Hematopoietic multipotent progenitor cell treated with erythropoietin and hydrocortisone succinate and interleukin-3 and kit ligand, for 17 days (in vitro differentiated cells): ENCODE results near the gene SMIM43.

Source experiments
- DNase-seq: peaks from one replicate; pipeline ENCODE4 v3.0.0-alpha.2; 2015; ENCODE audit warnings: low spot score

Gene SMIM43

DNA sequence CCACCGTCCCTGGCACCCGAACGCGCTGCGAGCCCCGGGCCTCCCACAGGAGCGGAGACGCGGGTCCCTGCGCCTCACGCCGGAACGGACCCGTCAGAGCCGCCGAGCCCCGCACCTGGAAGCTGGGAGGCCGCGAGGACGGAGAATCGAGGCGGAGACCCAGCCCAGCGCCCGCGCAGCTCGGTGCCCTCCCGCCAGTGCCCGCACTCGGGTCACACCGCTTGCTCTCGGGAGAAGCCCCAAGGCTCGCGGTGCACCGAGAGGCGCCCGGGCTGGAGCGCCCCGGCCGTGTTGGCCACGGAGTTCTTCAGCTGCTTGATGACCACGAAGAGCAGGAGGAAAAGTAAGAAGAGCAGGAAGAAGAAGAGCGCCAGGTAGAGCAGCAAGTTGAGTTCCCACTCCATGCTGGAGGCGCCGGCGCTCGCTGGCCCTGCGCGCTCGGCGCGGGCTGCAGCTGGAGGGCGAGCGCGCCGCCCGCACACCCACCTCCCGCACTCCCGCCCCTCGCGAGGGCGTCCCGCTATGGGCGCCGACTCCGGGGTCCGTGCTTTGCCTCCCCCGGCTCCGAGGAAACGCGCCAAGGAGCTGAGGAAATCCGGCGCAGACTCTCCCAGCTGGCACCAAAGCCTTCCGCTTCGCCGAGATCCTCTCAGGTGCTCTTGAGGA is at the start of gene SMIM43:
SMIM43 (minus strand) TSS at position 463 of the 666 bp plus-strand sequence; CDS start at position 404, 59 bp downstream.
- DNase-seq: no peak

DNA sequence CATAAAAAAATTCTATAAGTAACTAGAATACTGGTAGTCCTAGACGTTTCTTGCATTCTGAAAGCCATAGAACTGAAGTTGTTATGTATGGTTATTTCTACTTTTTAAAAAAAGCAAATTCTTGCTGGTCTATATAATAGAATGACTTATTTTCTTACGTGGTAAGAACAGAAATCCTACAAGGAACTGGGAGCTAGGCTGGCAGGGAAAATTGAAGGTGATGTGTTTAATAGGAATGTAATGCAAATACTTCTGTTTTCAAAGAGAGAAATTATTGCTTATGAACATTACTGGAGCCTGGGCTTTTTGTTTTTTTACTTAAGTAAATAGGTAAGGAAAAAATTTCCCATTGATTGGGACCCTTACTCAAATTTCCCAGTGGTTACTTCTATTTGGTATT is 49.8 kb upstream of the SMIM43 start:
- DNase-seq: no peak

DNA sequence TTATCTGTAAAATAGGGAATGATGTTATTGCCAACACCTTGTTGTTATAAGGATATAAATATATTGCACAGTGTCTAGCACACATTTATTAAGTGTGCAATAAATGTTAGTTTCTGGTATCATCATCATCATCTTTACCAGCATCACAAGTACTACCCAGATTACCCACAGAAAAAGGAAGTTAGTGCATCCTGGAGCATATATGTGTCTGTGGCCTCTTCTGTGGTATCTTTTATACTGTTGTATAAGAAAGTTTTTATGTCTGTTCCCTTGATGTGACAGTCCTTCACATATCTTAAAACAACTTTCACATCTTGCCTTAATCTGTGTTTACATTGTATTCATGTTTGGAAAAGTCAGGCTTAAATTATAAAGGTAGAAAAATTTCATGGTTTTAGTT is 46.2 kb upstream of the SMIM43 start:
- DNase-seq: no peak

DNA sequence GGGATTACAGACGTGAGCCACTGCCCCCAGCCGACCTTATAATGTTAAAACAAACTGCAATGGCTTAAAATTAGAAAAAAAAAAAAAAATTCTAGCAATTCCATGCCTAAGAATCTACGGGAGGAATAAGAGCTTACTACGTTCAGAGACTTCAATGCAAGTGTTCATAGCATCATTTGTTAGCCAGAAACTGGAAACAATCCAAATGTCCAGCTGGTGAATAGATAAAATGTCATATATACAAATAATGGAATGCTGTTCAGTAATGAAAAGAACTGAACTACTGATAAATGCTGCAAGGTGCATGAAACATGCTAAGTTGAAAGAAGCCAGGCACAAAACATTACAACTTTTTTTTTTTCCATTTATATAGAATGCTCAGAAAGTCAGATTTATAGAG is 41.4 kb upstream of the SMIM43 start:
- no peak for DNase-seq

DNA sequence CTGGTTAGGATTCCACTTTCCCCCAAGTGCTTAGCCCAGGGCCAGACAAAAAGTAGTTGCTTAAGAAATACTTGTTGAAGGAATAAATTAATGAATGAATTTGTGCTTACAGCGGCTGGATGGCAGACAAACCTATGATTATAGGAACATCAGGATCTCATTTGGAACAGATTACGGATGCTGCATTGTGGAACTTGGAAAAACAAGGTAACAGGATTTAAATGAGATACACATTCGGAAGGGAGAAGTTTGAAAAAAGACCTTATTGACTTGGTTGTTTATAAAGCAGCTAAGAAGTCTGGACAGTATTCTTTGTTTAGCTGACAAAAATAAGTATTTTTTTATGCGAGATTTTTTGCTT is 36.7 kb upstream of the SMIM43 start:
- DNase-seq: no peak

DNA sequence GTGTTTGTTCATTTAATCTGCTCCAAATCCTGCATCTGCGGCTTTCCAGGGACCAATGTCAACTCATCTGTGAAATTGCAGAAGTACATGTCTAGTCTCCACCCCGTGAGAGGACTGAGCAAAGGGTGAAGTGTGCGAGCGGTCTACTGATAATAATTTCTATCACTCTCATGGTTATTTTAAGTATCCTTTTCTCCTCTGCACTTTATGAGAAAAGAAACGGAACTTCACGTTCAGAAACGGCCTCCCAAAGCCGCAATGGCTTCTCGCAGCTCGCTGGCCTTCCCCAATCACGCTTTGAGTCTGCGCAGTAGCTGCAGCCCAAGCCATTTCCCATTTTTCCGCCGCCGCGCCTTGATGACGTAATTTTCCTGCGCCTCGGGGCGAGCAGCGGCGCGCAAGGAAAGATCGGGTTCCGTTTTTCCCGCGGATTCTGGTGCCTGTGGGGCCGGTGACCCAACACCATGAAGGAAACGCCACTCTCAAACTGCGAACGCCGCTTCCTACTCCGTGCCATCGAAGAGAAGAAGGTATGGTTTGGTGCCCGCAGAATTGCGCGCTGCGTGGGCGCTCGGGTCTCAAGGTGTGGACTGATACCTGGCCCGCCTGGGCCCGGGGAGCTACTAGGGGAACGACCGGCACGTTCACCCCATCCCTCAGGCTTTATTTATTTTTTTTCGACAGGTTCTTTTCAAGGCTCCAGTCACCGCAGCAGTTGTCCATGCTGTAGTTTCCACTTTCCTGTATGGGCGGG is 36.2 kb upstream of the SMIM43 start, which contains the start of gene EXOSC9:
EXOSC9 (plus strand) TSS at position 363 of the 754 bp plus-strand sequence; CDS start at position 465, 102 bp downstream.
- DNase-seq: peak; percentile 96

DNA sequence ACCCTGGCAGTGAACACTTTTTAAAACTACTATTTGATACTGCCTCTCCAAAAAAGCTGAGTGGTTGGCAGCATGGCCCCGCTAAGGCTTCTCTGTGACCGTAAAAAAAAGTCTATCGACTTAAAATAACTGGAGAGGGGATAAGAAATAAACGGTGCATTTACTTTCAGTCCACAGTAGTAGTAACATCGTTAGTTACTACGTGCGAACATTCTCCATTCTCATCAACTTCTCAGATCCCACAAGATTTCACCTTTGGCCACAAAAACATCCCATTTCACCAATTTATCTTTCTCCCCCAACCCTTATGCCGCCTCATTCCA is 35.6 kb upstream of the SMIM43 start:
- no peak for DNase-seq

DNA sequence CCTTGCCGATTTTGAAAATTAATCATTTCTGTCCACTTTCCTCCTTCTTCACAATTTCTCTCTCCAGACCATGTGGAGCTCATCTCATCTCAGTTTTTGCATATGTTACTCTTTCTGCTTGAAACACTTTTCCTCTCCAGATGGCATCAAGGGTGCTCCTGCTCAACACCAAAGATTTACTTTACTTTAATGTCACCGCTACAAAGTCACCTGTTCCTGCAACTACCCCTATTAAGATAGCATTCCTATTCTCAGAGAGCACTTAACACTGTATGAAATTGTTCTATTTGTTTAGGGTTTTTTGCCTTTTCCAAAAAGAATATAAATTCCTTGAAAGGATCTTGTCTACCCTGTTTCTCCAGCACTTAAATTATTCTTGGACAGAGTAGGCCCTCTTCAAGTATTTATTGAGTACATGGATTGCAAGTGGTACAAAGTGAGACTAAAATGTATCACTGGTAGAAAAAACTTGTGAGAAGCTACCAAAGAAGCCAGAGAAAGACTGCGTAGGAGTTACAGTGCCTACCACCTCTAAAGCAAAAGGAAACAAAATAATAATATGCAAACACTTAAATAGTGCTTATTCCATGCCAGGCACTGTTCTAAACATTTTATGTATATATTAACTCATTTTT is 35.0 kb upstream of the SMIM43 start:
- no peak for DNase-seq

DNA sequence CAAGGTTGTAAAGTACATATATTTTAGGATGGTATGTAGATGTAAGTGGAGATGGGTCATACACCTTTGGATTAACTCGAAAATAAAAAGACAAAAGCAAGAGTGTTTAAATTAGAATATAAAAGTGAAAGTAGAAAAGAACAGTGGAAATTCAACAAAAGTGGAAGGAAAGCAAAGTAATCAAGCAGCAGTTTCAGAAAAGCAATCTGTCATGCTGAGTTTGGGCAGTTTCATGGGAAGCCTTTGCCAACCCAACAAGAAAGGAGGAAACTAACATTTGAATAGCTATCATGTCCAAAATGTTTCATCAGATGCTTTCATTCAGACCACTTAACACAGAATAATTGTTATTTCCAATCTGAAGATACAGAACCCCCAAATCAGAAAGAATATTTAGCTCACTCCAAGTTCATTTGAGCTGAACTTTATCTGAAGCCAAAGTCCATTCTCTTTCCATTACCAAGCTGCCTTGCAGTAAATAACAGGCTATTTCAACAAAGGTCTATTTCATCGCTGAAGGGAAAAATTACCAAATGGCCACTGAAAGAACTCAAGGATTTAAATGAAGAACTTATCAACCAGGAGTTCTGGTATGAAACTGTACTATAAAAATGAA is 34.4 kb upstream of the SMIM43 start:
- DNase-seq: no peak

DNA sequence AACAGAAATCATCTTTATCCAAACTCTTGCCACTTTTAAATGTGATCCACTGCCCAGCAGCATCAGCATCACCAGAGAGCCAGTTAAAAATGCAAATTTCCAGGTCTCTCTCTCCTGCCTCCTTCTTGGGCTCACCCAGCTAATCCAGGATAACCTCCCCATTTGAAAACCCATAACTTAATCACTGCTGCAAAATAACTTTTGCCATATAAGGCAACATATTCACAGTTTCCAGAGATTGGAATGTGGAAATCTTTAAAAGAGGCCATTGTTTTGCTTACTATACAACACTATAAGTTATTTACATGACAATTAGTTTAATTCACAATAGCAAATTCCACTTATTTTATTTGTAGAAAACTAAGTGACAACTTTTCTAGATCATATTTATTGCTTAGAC is 31.3 kb upstream of the SMIM43 start:
- DNase-seq: no peak

DNA sequence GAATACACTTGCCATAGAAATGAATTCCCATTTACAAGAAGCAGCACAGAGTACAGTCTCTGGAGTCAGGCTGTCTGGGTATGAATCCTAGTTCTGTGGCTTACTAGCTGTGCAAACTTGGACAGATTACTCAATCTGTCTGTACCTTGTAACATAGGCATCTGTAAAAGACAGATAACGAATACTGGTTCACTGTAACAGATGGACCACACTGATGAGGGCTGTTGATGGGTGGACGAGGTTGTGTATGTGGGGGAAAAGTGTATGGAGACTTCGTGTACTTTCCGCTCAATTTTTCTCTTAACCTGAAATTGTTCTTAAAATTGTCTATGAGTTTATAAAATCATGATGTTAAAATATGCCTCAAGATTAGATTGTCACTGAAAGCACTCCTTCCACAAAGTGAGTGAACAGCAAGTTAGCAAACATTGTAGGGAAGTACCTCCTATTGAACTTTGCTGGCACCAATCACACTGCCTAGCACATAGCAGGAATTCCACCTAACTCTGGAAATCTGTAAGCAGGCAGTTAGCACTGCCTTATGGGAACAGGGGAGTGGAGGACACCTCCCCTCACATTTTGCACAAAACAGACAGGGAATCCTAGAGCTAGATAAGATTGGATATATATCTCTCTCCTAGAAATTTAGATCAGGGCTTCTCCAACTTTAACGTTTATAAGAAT is 29.7 kb upstream of the SMIM43 start:
- DNase-seq: peak; percentile 69

DNA sequence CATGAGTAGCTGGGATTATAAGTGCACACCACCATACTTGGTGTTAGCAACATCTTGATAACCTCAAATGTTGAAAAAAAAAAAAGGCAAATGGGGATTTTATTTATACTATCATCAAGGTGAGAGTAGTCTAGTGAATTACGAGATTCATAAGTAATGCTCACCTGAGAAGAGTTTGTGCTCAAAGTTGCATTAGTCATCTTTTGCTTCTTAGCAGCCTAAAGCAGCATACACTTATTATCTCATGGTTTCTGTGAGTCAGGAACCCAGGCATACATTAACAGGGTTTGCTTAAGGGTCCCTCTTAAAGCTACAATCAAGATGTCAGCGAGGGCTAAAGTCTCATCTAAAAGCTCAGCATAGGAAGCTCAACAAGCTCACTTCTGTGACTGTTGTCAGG is 28.0 kb upstream of the SMIM43 start:
- peak; percentile 26 for DNase-seq

DNA sequence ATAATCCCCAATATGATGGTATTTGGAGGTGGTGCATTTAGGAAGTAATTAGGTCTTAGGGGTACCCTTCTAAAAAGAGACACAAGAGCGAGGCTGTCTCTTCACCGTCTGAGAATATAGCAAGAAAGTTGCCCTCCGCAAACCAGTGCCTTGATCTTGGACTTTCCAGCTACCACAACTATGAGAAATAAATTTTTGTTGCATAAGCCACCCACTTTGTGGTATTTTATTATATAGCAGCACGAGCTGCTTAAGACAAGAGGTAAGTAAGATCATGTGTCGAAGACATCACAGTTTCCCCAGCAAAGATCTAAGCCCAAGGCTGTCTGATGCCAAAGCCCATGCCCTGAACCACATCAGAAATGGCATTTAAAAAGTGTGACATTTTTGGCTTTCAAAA is 26.5 kb upstream of the SMIM43 start:
- no peak for DNase-seq

DNA sequence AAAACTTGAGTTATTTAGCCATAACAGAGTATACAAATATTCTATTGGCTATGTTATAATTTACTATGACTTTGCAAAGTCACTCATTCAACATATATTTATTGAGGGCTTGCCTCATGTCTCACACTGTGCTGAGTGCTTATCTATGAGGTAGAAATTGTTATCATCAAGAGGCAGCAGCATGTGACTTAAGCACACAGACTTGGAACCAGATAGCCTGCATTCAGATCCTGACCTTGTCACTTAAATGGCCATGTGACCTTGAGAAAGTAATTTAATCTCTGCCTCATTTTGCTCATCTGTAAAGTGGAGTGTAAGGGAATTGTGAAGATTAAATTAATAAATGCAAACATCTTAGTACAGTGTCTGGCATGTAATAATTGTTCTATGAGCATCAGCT is 26.0 kb upstream of the SMIM43 start:
- DNase-seq: peak; percentile 72

DNA sequence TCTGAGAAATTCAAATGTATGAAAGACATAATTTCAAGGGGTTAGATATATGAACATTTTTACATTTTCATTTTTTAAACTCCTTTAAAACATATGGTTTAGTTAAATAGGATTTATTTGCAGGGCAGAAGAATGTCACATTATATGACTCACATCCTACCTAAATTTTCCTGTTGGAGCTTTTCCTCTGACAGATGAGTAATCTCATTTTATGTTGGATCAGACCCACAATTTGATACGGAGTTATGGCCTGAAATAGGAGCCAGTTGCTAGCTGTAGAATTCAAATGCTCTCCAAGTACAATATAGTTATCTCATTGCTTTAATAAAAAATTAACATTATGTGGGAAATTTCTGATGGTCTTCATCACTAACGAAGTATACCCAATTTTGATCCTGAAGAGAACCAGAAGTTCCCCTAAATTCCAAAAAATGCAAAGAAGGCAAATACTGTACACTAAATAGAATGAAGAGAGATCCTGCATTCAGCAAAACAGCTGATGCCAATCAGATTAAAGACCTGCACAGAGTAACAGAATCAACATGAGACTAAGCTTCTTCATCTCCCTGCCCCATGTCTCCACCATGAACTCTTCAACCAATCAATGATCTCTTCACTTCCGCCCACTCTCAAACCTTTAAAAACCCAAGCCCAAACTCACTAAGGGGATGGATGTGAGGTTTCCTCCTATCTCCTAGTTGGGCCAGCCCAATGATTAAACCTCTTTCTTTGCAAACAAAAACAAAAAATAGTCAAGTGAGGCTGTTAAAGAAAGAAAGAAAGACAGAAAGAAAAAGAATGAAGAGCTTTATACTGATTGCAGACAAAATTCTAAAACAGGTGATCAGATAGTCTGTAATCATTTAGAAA is 25.2 kb upstream of the SMIM43 start:
- peak; percentile 36 for DNase-seq

DNA sequence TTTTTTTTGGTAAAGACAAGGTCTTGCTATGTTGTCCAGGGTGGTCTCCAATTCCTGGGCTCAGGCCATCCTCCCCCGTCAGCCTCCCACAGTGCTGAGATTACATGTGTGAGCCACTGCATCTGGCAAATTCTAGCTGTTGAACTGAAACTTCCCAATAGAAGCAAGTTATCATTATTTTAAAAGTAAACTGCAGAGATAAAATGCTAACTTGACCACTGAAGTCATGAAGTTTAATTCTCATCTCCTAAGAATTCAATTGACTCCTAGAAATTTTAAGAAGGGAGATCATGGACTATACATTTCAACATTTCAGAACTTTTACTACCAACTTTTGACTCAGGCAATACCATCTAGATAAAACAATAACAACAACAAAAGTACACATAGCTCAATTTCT is 24.5 kb upstream of the SMIM43 start:
- DNase-seq: no peak

DNA sequence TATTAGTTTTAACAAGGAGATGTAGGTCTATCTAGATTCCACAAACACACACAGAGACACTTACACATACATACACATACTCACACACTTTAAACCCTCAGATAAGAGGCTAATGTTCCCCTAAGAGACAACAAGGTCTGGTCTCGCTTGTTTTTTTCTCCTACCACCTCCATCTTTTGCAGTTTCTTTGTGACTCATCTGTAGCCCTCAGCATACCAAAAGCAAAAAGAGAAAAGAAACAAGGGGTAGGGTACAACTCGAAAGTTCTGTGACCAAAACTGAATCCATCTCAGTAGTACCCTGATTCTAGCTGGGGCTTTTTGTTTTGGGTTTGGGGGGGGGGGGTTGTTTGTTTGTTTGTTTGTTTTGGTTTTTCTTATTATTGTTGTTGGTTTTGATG is 23.9 kb upstream of the SMIM43 start:
- no peak for DNase-seq

DNA sequence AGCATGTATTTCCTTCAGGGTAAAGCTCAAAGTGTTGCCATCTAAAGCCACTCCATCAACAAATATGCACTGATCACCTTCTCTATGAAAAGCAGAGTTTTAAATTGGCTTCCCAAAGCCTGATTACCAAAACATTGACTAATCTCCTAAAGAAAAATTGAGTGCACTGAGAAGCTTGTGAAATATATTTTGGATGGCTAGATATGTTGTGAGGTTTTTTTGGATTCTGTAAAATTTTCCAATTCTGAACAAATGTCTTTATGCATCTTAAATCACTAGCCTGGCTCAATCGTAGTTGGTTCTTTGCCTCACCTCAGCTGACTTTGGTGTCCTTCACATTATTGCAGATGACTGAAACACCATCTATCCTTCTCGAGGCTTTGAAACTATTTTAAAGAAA is 21.3 kb upstream of the SMIM43 start:
- no peak for DNase-seq

DNA sequence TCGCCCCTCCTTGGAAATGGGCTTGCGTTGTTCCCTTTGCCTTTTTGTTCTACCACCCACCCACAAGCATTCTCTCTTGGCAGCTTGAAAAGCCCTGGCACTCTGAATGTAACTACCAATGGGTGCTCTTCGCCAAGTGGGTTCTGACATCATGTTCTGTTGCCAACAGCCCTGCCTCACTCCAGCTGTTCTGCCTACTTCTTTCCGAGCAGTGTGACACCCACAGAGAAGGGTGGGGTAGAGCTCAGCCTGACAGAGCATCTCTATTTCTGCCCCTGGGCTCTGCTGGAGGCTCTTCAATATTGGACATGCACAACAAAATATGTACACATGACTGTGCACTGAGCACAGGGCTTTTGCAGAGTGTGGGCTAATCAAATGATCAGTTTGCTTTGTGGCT is 20.5 kb upstream of the SMIM43 start:
- DNase-seq: no peak

DNA sequence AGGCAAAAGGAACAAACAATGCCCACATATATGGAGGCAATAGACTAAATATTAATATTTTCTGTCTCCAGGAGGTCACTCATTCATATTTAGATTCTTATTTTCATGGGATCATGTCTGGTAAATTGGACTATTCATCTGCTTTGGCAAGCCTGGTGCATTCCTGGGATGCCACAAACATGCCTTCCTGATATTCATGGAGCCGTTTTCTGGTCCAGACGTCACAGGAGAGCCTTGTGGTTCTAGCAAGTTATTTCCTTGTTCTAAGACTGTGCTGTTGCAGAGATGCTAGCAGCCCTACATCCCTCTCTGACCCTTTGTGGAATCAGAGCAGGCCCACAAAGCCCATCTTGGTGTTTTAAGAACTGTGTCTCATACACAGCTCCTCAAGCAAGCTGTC is 20.0 kb upstream of the SMIM43 start:
- no peak for DNase-seq

DNA sequence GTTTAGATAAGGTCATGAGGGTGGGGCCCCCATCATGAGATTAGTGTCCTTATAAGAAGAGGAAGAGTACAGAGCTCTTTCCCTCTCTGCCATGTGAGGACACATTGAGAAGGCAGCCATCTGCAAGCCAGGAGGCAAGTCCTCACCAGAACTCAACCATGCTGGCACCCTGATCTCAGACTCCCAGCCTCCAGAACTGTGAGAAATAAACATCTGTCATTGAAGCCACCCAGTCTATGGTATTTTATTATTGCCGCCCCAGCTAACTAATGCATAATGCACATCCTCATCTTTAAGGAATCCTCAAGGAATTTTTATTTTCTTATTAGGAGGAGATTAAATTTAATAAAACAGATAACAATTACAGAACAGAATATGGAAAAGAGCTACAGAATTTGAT is 19.4 kb upstream of the SMIM43 start:
- no peak for DNase-seq
